NCI-H446 (cell line): ENCODE results near the gene SMIM1.

Experiments used
- DNase-seq, 2 experiments: peaks; one replicate each; lab custom pipeline; 2025; lab: John Stamatoyannopoulos, UW

SMIM1 gene

DNA sequence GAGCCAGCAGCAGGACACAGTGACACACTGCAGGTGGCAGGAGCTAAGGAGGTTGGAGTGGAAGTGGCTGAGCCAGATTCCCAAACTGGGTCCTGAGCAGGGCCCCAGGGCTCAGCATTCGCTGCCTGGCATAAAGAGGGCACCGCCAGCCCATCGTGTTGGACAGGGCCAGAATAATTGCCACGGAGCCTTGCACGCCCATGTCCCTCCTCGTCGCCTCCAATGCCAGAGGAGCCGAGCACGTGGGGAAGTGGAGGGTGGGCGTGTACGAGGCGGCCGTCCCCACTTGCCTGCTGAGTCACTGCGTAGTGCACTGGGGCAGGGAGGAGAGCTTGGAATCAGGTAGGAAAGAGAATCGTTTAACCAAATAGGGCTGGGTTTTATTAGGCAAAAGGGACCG lies 49.9 kb downstream of the SMIM1 start:
- DNase-seq, result no peak

DNA sequence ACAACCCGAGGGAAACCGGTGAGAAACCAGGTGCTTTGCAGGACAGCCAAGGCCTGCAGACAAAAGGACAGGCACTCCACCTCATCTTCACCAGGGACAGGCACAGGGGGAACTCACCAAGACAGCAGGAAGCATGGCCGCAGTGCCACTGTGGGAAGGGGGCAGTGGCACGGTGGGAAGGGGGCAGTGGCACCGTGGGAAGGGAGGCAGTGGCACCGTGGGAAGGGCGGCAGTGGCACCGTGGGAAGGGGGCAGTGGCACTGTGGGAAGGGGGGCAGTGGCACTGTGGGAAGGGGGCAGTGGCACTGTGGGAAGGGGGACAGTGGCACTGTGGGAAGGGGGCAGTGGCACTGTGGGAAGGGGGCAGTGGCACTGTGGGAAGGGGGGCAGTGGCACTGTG lies 52.1 kb downstream of the SMIM1 start:
- DNase-seq, result no peak

DNA sequence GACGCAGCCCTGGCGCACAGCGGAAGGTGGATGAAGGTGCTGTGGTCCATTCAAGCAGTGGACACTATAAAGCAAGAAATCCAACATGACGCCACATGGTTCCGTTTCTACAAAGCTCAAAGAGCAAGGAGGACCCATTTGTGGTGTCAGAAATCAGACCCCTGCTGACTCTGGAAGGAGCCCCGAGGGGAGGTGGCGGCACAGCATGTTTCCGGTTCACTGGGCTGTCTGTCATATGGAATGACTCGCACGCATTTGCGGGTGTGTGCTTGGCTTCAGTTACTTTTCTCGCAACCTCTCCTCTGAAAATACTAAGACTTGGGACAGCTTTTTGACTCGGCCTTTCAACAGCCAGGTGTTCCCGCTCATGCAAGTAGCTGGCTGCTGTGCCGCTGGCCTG lies 52.8 kb downstream of the SMIM1 start:
- DNase-seq, result no peak
